ENCODE measurements around the gene SLC41A2. TPM values are rescaled to one million over a fixed set of nuclear protein-coding genes. Genes with fewer than 3 reads are reported as not detected.
A peak's percentile ranks its signal among the peaks of the same experiment; 100 is the strongest.

SLC41A2 gene
- total RNA-seq, 3 donors from 2014 or later, result 29.3 to 46.2 (median 41.9) TPM

DNA sequence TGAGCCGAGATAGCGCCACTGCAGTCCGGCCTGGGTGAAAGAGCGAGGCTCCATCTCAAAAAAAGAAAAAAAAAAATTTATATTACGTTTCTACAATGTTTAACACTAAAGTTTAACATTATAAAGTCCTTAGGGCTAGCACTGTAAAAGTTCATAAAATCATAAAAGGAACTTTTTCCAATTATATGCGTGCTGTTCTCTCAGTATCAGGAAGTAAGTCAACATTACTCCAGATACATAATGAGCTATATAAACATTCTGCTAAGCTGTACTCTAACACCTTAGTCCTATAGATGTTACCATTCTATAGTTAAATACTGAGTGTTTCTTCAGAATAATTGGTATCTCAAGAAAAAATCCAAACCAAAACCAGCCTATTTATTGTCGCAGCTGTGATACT is 32.6 kb downstream of the SLC41A2 start:
- intact Hi-C loops (cut with DNase I; ENCODE audit: low total_unique reads), result no loop called here
- Histone ChIP-seq H3K27me3 (no peaks in the 10 kb centered on the region), H3K4me1 (no peaks in the 10 kb centered on the region), H3K27ac (no peak overlapping the region), H3K9me3 (peaks cover 12 to 13% of the 10 kb centered on the region in 2 donors), H3K4me3 (no peak overlapping the region), H3K36me3 (no peaks in the 10 kb centered on the region)
- TF ChIP-seq POLR2A (IDR thresholded peaks at IDR 0.05) (no peak), POLR2AphosphoS5 (IDR thresholded peaks at IDR 0.05) (no peak)
- TF ChIP-seq, protein P1, sequence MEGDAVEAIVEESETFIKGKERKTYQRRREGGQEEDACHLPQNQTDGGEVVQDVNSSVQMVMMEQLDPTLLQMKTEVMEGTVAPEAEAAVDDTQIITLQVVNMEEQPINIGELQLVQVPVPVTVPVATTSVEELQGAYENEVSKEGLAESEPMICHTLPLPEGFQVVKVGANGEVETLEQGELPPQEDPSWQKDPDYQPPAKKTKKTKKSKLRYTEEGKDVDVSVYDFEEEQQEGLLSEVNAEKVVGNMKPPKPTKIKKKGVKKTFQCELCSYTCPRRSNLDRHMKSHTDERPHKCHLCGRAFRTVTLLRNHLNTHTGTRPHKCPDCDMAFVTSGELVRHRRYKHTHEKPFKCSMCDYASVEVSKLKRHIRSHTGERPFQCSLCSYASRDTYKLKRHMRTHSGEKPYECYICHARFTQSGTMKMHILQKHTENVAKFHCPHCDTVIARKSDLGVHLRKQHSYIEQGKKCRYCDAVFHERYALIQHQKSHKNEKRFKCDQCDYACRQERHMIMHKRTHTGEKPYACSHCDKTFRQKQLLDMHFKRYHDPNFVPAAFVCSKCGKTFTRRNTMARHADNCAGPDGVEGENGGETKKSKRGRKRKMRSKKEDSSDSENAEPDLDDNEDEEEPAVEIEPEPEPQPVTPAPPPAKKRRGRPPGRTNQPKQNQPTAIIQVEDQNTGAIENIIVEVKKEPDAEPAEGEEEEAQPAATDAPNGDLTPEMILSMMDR (IDR thresholded peaks at IDR 0.05), result no peak
- DNase-seq (ENCODE audit: low spot score in 2 of 2), result no peak

DNA sequence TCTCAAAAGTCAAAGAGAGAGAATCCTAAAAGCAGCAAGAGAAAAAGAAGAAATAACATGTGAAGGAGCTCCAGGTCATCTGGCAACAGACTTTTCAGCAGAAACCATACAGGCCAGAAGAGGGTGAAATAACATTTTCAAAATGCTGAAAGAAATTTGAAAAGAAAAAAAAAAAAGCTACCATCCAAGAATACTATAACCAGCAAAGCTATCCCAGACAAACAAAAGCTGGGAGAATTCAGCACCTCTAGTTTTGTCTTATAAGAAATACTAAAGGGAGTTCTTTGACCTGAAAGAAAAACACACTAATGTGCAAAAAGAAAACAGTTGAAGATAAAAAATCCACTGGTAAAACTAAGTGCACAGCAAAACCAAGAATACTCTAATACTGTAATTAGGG is 36.8 kb downstream of the SLC41A2 start:
- no peaks in the 10 kb centered on the region for H3K27me3 ChIP-seq
- H3K4me1 ChIP-seq, result no peaks in the 10 kb centered on the region
- no peak for DNase-seq (ENCODE audit: low spot score in 2 of 2)
- peaks cover 12 to 15% of the 10 kb centered on the region in 2 donors for H3K9me3 ChIP-seq
- intact Hi-C loops (cut with DNase I; ENCODE audit: low total_unique reads), result no loop called here
- H3K27ac ChIP-seq, result no peak overlapping the region
- H3K4me3 ChIP-seq, result no peak overlapping the region
- H3K36me3 ChIP-seq, result no peaks in the 10 kb centered on the region
- TF ChIP-seq POLR2A (IDR thresholded peaks at IDR 0.05) (no peak), POLR2AphosphoS5 (IDR thresholded peaks at IDR 0.05) (no peak)
- TF ChIP-seq, protein P1 (IDR thresholded peaks at IDR 0.05), result no peak

DNA sequence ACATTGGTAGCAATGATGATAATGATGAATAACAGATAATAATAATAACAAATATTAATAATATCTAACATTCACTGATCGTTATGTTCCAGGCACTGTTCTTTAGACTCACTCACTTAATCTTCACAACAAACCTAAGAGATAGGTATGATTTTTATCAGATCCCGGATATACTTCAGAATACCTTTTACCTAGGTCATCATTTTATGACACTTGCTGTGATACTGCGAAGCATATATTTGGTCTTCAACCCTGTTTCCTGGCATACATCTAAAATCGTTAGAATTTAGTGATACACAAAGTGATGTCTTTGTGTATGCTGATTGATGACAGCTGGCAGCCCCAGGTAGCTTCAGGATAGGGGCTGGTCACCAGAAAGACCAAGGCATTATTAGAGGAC is 46.1 kb downstream of the SLC41A2 start:
- H3K4me1 ChIP-seq, result no peaks in the 10 kb centered on the region
- intact Hi-C loops (cut with DNase I; ENCODE audit: low total_unique reads), result no loop called here

DNA sequence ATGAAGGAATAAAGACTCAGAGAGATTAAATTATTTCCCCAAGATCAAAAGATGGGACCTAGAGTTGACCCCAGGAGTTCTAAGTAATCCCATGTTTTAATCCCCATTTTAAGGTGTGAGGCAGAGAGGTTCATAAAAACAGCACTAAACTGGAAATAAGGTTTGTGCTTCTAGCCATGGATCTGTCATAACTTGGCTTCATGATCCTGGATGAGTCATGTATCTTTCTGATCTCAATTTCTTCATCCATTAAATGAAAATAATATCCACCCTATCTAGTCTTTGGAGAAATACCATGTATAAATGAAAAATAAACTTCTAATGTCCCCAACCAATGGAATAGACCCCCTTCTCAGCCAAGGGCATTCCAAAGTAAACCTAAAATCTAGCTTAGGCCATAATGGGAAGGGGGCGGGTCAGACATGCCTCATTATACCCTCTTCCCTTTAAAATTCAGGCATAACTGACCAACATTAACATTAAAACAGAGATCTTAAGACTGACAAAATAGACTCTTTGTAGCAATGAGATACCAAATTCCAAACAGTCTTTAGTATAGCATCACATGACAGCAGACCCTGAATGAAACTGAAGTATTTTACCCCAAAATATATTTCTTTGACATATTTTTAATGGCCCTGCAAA is 47.8 kb downstream of the SLC41A2 start:
- intact Hi-C loops (cut with DNase I; ENCODE audit: low total_unique reads), result no loop called here

More for the DNA sequence above, 46.1 kb downstream of the SLC41A2 start:
- no peak overlapping the region for H3K27ac ChIP-seq
- H3K27me3 ChIP-seq, result no peaks in the 10 kb centered on the region
- no peak for DNase-seq (ENCODE audit: low spot score in 2 of 2)
- no peaks in the 10 kb centered on the region for H3K9me3 ChIP-seq
- no peak overlapping the region for H3K4me3 ChIP-seq
- no peak for TF ChIP-seq POLR2A (IDR thresholded peaks at IDR 0.05)
- no peak for TF ChIP-seq POLR2AphosphoS5 (IDR thresholded peaks at IDR 0.05)
- TF ChIP-seq, protein P1 (IDR thresholded peaks at IDR 0.05), result no peak
- H3K36me3 ChIP-seq, result no peaks in the 10 kb centered on the region

DNA sequence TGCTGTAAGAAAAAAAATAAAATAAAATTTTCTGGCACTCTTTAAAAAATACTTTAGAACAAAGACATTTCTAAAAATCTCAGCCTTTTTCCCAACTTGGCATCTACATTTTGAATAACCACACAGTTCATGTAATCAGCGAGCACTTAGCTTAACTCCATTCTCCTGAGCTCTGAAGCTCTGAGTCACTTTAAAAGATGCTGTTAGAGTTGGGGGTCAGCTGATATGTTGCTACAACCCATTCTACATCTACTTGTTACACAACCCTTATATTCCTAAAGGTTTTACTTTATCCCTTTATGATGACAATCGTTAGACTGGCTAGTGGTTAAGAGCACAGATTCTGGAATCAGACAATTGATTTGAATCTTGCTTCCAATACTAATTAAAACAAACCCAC is 48.3 kb downstream of the SLC41A2 start:
- Histone ChIP-seq H3K4me1 (no peaks in the 10 kb centered on the region), H3K4me3 (no peak overlapping the region), H3K27me3 (no peaks in the 10 kb centered on the region), H3K9me3 (no peaks in the 10 kb centered on the region), H3K27ac (peak overlapping the region in 1 of 2 donors; percentile 56), H3K36me3 (no peaks in the 10 kb centered on the region)
- TF ChIP-seq POLR2AphosphoS5 (IDR thresholded peaks at IDR 0.05), result no peak
- TF ChIP-seq POLR2A (IDR thresholded peaks at IDR 0.05), result no peak
- TF ChIP-seq, protein P1 (IDR thresholded peaks at IDR 0.05), result no peak
- intact Hi-C loops (cut with DNase I; ENCODE audit: low total_unique reads), result no loop called here
- DNase-seq (ENCODE audit: low spot score in 2 of 2), result no peak

More for the DNA sequence above, 47.8 kb downstream of the SLC41A2 start:
- no peak for DNase-seq (ENCODE audit: low spot score in 2 of 2)
- Histone ChIP-seq H3K4me1 (no peaks in the 10 kb centered on the region), H3K27ac (peak overlapping the region in 1 of 2 donors; percentile 56), H3K9me3 (no peaks in the 10 kb centered on the region), H3K27me3 (no peaks in the 10 kb centered on the region), H3K4me3 (no peak overlapping the region), H3K36me3 (no peaks in the 10 kb centered on the region)
- TF ChIP-seq POLR2AphosphoS5 (IDR thresholded peaks at IDR 0.05), result no peak
- TF ChIP-seq POLR2A (IDR thresholded peaks at IDR 0.05), result no peak
- TF ChIP-seq, protein P1 (IDR thresholded peaks at IDR 0.05), result no peak

Other genes starting within 250 kb of the SLC41A2 start
- 1 to 10 TPM; 5.3 to 9.8 (median 6.4) TPM for gene NOPCHAP1, start 28.0 kb upstream of the SLC41A2 start, total RNA-seq
- 1 to 10 TPM; 2.3 to 7.8 (median 6.7) TPM for gene ALDH1L2, start 126.2 kb upstream of the SLC41A2 start, total RNA-seq
- gene WASHC4, start 149.4 kb upstream of the SLC41A2 start, total RNA-seq, result 10 to 100 TPM; 65.6 to 90.3 (median 88.2) TPM

Measured in breast epithelium (tissue), 4 donors.